DMS79 (cell line): ENCODE measurements around the gene CDK17.
"Not testable (repeated sequence)": the region's sequence is repeated elsewhere in the genome, so short reads cannot be mapped to it uniquely, and the experiment has no call there.

Experiments used
- DNase-seq: peaks from one replicate; lab custom pipeline; 2025; lab: John Stamatoyannopoulos, UW

The CDK17 gene

GRCh38 chr12:96315741-96316481 is 84.3 kb downstream of the CDK17 start:
- not testable (repeated sequence) for DNase-seq

DNA sequence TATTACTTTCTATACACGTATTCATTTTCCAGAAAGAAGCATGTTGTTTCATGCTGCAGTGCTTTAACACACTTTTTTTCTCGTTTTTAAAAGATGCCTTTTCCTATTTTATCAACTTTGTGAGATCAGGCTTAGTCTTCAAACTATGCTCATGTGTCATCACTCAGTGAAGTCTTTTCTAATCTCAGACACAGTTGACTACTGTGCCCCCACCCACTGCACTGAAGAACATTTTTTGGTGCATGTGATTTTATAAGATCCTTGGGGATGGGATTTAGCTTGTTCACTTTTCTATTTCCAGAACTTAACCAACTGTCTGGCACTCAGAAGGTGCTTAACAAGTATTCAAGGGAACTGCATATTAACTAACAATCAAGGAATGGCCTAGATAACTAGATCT is 85.5 kb downstream of the CDK17 start:
- no peak for DNase-seq

DNA sequence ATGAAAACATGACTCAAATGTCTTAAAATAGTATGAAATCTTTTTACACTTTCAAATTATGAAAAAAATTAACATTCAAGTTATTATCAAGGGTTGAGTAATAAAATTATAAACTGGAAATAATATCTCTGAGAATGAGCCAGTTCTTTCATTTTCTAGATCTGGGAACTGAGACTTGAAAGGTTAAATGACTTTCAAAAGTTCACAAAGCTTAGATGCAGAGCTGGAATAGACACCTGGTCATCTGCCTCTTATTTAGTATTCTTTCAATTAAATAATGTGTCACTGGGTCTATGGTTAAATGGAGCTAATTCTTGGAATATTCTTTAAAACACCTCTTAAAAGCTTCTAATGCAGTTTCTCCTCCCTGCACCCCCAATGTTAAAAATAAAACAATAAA is 86.6 kb downstream of the CDK17 start:
- DNase-seq: no peak

DNA sequence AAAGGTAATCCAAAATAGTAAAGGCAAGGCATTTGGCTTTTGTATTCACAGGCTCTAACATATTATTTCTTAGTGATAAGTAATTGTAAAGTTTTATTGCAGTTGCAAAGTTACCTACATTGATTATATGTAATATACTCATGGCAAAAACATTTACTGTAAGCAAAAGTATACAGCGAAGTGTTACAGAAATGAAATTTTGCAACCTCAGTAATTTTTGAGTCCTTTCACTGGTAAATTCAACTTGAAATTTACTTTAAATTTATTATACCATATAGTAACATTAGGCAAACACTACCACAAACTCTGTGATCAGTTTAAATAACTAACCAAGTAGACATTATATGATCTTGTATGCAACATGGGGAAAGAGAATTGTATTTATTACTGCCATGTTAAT is 89.0 kb downstream of the CDK17 start:
- DNase-seq: no peak

DNA sequence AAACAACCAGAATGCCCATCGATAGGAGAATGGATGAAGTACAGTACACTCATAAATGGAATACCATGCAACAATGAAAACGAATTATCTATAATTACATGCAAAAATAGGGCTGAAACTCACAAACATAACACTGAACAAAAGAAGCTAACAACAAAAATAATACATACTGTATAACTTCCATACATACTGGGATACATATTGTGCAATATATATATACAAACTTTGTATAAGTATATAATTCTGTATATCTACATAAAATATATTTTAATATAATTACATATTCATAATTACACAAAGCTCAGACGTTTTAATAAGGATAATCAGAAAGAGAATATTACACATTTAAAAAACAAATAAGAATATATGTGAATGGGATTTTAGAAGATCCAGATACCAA is 90.2 kb downstream of the CDK17 start:
- DNase-seq: no peak

DNA sequence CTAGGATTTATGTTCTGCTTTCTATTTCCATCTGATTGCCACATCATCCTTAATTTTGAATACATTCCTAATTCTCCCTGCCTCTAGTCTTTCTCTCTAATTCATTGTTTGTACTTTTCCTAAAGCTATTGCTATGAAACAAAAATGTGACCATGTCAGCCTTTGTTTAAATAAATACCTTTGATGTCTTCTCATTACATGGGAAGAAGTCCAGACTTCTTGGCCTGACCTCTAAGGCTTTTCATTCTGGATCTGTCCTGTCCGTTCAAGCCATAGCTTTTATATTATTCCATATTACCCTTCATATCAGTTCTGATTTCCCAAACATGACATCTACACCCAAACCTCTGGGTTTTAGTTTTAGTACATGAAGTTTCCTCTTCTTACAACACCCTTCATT is 91.4 kb downstream of the CDK17 start:
- no peak for DNase-seq

DNA sequence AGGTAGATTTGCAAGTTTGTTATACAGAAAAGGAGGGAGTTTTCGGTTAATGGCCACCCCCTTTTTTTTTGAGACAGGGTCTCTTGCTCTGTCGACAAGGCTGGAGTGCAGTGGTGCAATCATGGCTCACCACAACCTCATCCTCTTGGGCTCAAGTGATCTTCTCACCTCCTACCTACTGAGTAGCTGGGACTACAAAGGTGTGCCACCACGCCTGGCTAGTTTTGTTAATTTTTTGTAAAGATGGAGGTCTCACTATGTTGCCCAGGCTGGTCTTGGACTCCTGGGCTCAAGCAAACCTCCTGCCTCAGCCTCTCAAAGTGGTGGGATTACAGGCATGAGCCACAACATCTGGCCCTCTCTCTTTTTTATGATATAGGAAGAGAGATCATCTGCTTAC is 94.6 kb downstream of the CDK17 start:
- DNase-seq: no peak

GRCh38 chr12:96303653-96304052 is 96.6 kb downstream of the CDK17 start:
- no peak for DNase-seq

- no peak for DNase-seq
Observed at GRCh38 chr12:96302687-96303310, 97.4 kb downstream of the CDK17 start.

DNA sequence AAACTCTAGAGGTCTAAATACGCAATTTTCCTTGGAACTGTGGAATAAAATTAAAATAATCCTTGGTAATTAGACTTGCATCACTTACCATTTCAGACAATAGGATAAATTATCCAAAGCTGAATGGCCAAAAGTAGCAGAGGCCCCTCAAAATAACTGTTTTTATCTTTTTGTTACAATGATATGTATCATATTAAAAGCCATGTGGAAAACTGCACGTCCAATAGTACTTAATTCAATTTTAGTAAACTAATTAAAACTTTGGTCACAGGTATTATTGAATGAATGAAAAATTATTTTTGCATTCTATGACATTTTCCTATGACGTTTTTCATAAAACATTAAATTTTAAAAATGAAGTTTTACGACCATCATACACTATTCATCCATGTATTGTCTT is 98.5 kb downstream of the CDK17 start:
- DNase-seq: no peak

GRCh38 chr12:96300064-96300463 is 100.2 kb downstream of the CDK17 start:
- no peak for DNase-seq

DNA sequence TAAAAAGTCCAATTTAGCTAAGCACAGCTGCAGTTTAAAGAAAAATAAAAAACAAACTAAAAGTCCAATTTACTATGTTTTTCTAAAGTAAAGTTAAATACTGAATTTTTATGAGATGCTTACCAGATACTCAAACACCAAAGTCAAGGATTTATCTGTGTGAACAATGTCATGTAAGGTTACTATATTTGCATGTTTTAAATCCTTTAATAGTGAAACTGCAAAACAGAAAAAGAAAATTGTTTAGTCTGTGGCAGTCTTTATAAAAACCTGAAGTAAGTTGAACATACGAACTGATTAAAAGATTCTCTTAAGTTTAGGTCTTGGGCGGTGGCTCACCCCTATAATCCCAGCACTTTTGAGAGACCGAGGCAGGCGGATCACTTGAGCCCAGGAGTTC is 102.7 kb downstream of the CDK17 start:
- no peak for DNase-seq

GRCh38 chr12:96295532-96296160 is 104.6 kb downstream of the CDK17 start:
- no peak for DNase-seq

DNA sequence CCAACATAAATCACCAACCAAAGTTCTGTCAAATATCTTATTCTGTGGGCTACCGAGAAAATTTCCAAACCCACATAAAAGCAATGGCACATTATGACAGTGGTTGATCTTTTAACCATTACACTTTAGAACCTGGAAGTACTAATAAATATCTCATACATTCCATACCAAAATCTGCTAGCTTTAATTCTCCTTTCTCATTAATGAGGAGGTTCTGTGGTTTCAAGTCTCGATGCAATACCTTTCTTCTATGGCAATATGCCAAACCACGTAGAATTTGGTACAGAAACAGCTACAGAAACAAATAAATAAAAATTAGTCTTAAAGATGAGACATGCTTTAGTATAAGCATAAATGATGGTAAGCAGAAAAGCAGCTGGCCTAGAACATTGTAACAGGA is 105.4 kb downstream of the CDK17 start:
- no peak for DNase-seq

DNA sequence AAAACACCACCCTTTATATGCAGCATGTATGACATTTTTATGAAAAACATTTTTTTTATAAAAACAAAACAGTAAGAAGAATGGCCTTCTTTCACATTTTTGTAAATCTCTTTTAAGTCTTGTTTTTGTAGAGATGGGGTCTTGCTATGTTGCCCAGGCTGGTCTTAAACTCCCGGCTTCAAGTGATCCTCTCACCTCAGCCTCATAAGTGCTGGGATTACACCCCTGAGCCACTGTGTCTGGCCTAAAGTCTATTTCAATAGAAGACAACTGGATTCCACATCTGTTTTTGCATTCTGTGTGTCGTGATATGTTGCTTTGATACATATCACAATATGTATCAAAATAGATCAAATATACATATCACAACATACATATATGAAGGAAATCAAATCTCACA is 107.1 kb downstream of the CDK17 start:
- DNase-seq: no peak

GRCh38 chr12:96289067-96289466 is 111.2 kb downstream of the CDK17 start:
- no peak for DNase-seq

- DNase-seq: no peak
Observed at GRCh38 chr12:96285158-96285557, 115.1 kb downstream of the CDK17 start.

GRCh38 chr12:96274331-96274730 is 125.9 kb downstream of the CDK17 start:
- no peak for DNase-seq

DNA sequence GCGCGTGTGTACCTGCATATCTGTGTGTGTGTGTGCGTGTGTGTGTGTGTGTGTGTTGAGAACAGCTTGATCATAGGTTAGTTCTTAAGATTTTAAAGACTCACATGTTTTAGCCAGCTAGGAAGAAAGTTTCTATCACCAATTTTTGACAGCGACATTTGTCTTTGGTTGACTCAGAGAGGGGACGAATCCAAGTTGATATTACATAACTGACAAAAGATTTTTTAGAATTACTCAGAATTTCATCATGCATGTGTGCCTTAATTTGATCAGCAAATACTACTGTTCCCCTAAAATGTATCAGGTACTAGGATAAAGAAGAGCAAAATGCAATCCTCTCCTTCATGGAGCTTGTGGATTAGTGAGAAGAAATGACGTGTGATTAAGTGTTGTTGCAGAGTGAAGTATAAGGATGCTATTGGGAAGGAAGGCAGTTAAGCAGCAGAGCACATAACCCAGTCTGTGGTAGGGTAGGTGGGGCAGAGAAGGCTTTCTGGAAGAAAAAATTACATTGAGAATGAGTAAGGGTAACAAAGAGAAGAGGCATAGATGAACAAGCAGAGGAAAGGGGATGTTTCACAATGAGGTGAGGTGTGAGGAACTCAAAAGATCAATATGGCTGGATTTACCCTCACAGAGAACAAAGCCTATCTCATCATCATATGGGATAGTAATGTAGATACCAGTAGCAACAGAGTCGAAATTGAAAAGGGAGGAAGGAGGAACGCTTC is 128.6 kb downstream of the CDK17 start:
- no peak for DNase-seq

- no peak for DNase-seq
Observed at GRCh38 chr12:96266238-96266637, 134.0 kb downstream of the CDK17 start.

DNA sequence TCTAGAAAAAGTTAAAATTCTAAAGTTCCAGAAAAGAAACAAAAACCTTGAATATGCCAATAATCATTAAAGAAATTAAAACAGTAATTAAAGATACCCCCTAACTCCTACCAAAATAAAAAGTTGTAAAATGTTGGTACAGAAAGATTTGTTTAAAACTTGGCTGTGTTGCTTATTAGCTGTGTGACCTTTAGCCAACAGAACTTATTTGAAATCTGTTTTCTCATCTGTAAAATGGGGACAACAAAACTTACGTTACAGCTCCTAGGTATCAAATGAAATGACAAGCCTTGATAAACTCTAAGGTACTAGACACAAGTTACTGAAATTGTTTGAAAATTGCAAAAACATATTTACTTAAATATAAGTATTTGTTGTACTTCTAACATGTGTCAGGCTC is 134.4 kb downstream of the CDK17 start:
- DNase-seq: no peak

DNA sequence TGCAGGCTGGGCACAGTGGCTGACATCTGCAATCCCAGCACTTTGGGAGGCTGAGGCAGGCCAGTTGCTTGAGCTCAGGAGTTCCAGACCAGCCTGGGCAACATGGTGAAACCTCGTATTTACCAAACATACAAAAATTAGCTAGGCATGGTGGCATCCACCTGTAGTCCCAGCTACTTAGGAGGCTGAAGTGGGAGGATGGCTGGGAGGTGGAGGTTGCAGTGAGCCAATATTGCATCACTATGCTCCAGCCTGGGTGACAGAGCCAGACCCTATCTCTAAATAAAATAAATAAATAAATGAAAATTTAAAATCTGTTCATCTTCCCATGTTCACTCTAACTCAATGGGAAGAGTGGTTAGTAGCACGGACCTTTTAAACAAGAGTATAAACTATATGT is 134.8 kb downstream of the CDK17 start:
- no peak for DNase-seq

- DNase-seq: no peak
Observed at GRCh38 chr12:96263449-96263902, 136.8 kb downstream of the CDK17 start.
